ENCODE data around the gene ZNF106.

ZNF106 gene

DNA sequence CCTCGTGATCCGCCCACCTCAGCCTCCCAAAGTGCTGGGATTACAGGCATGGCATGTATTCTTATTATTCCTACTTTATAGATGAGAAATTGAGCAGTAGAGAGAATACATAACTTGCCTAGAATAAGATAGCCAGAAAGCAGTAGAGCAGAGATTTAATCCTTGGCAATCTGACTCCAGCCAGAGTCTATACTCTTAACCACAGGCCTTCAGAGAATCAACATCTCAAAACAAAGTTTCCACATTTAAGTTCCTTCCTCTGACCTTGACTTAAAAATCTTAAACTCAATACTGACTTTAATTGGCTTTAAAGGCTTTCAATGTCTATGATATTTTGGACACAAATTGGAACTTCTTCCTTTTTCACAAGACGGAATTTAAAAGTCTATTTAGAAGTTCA is 37.1 kb downstream of the ZNF106 start:
- Histone ChIP-seq H3K9ac (ENCODE audit: insufficient read length, low read depth) (no peak overlapping the region), H3K36me3 (ENCODE audit: insufficient read depth, insufficient read length, low read length) (peaks cover 23% of the 10 kb centered on the region), H3K9me3 (ENCODE audit: insufficient read depth, low read length) (no peaks in the 10 kb centered on the region), H3K4me3 (ENCODE audit: insufficient read length, low read depth) (no peak overlapping the region), H3K4me1 (ENCODE audit: insufficient read depth, insufficient read length) (no peaks in the 10 kb centered on the region), H3K27me3 (ENCODE audit: insufficient read depth, insufficient read length) (no peaks in the 10 kb centered on the region)
- TF ChIP-seq SUZ12 (IDR thresholded peaks at IDR 0.05; ENCODE audit: extremely low read depth, insufficient read depth, insufficient read length), result no peak
- no peak for TF ChIP-seq ZNF274 (IDR thresholded peaks at IDR 0.05; ENCODE audit: low read depth, low read length)
- TF ChIP-seq YY1 (IDR thresholded peaks at IDR 0.05; ENCODE audit: insufficient read depth, insufficient read length), result no peak
- DNase-seq (ENCODE audit: low read depth, low spot score), result no peak

DNA sequence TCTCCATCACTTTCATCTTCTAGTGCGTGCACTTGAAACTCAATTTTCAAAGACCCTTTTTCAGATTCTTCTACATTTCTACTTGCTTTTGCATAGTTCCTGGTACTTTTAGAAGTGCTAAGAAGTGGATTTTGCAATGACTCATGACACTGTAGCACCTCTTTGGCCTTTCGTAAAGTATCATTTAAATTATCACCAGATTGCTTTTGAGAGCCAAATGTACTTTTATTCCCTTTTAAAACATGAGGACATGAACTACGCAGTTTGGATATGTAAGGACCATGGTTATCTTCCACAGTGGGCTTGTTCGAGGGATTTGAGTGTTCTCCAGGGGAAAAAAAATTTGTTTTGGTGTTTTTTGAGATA is 40.5 kb downstream of the ZNF106 start:
- Histone ChIP-seq H3K4me1 (ENCODE audit: insufficient read depth, insufficient read length) (no peaks in the 10 kb centered on the region), H3K27me3 (ENCODE audit: insufficient read depth, insufficient read length) (no peaks in the 10 kb centered on the region), H3K9me3 (ENCODE audit: insufficient read depth, low read length) (no peaks in the 10 kb centered on the region), H3K9ac (ENCODE audit: insufficient read length, low read depth) (no peak overlapping the region), H3K4me3 (ENCODE audit: insufficient read length, low read depth) (no peak overlapping the region), H3K36me3 (ENCODE audit: insufficient read depth, insufficient read length, low read length) (peaks cover 44% of the 10 kb centered on the region)
- DNase-seq (ENCODE audit: low read depth, low spot score), result no peak
- TF ChIP-seq SUZ12 (IDR thresholded peaks at IDR 0.05; ENCODE audit: extremely low read depth, insufficient read depth, insufficient read length) (no peak), ZNF274 (IDR thresholded peaks at IDR 0.05; ENCODE audit: low read depth, low read length) (no peak)

DNA sequence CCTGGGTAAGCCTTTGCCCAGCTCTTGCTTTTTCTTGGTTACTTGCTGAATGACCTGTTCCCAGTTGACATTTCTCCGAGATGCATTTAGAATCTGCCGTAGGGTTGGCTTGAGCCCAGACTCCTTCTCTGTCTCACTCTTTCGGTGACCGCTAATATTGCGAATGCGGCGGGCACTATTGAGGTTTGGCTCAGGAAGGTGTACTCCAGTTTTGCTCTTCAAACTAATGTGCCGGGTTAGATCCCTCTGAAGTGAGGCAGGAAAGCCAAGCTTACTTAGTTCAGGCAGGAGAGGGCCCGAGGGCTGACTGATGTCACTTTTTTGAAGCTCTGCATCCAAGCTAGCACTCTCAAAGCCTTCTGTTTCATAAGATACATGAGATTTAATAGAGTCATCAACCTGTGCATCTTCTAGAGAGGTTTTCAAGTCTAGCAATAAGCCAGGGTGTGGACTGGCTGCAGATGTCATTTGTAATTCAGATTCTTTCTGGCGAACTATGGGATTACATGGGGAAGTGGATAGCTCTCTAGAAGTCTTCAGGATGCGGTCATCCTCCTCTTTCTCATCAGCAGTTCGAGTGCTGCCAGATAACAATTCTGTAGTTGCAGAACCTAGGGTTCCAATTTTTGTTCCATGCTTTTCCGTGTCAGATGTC is 41.0 kb downstream of the ZNF106 start:
- H3K36me3 ChIP-seq (ENCODE audit: insufficient read depth, insufficient read length, low read length), result peaks cover 44% of the 10 kb centered on the region
- TF ChIP-seq YY1 (IDR thresholded peaks at IDR 0.05; ENCODE audit: insufficient read depth, insufficient read length) (no peak), ZNF274 (IDR thresholded peaks at IDR 0.05; ENCODE audit: low read depth, low read length) (no peak), SUZ12 (IDR thresholded peaks at IDR 0.05; ENCODE audit: extremely low read depth, insufficient read depth, insufficient read length) (no peak)
- no peak overlapping the region for H3K4me3 ChIP-seq (ENCODE audit: insufficient read length, low read depth)

DNA sequence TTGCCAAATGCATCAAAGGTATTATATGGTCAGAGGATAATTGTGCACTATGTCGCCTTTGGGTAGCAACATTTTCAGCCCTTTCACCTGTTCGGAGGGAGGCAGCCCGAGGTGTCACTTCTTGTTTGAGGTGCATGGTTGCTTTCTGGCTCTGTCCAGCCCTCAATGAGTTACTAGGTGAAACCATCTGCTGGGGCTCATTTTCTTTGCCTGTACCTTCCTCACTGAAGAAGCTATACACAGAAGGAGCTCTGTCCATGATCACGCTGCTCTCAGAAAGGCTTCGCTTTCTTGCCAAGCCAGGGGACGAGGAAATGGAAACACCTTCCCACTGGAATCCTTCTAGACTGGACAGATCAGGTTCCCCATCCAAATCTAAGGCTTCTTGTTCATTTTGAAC is 42.7 kb downstream of the ZNF106 start:
- Histone ChIP-seq H3K9me3 (ENCODE audit: insufficient read depth, low read length) (no peaks in the 10 kb centered on the region), H3K36me3 (ENCODE audit: insufficient read depth, insufficient read length, low read length) (peaks cover 48% of the 10 kb centered on the region), H3K4me1 (ENCODE audit: insufficient read depth, insufficient read length) (no peaks in the 10 kb centered on the region), H3K27me3 (ENCODE audit: insufficient read depth, insufficient read length) (no peaks in the 10 kb centered on the region), H3K9ac (ENCODE audit: insufficient read length, low read depth) (no peak overlapping the region), H3K4me3 (ENCODE audit: insufficient read length, low read depth) (no peak overlapping the region)
- no peak for TF ChIP-seq ZNF274 (IDR thresholded peaks at IDR 0.05; ENCODE audit: low read depth, low read length)
- no peak for TF ChIP-seq YY1 (IDR thresholded peaks at IDR 0.05; ENCODE audit: insufficient read depth, insufficient read length)
- TF ChIP-seq SUZ12 (IDR thresholded peaks at IDR 0.05; ENCODE audit: extremely low read depth, insufficient read depth, insufficient read length), result no peak
- DNase-seq (ENCODE audit: low read depth, low spot score), result no peak

More for the DNA sequence above, 41.0 kb downstream of the ZNF106 start:
- no peaks in the 10 kb centered on the region for H3K4me1 ChIP-seq (ENCODE audit: insufficient read depth, insufficient read length)
- no peaks in the 10 kb centered on the region for H3K27me3 ChIP-seq (ENCODE audit: insufficient read depth, insufficient read length)
- no peak for DNase-seq (ENCODE audit: low read depth, low spot score)
- no peak overlapping the region for H3K9ac ChIP-seq (ENCODE audit: insufficient read length, low read depth)
- H3K9me3 ChIP-seq (ENCODE audit: insufficient read depth, low read length), result no peaks in the 10 kb centered on the region

DNA sequence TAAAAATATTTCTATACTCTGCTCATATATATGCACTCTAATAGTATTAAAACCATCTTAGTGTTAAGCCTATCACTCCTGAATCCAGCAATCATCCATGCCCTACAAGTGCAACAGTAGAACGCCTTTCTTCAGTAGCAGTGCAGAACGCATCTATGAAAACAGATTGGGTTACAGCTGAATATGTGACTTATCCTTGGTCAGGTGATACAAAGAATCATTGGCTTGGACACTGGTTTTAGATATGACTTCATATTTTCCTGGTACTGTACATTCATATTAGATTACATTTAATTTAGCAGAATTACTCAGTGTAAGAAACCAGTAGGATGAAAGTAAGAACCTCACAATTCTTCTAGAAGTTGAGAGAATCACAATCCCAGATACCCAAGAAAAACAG is 43.3 kb downstream of the ZNF106 start:
- Histone ChIP-seq H3K4me3 (ENCODE audit: insufficient read length, low read depth) (no peak overlapping the region), H3K9me3 (ENCODE audit: insufficient read depth, low read length) (no peaks in the 10 kb centered on the region), H3K4me1 (ENCODE audit: insufficient read depth, insufficient read length) (no peaks in the 10 kb centered on the region), H3K9ac (ENCODE audit: insufficient read length, low read depth) (no peak overlapping the region), H3K36me3 (ENCODE audit: insufficient read depth, insufficient read length, low read length) (peaks cover 53% of the 10 kb centered on the region), H3K27me3 (ENCODE audit: insufficient read depth, insufficient read length) (no peaks in the 10 kb centered on the region)
- no peak for TF ChIP-seq ZNF274 (IDR thresholded peaks at IDR 0.05; ENCODE audit: low read depth, low read length)
- TF ChIP-seq YY1 (IDR thresholded peaks at IDR 0.05; ENCODE audit: insufficient read depth, insufficient read length), result no peak
- no peak for DNase-seq (ENCODE audit: low read depth, low spot score)

DNA sequence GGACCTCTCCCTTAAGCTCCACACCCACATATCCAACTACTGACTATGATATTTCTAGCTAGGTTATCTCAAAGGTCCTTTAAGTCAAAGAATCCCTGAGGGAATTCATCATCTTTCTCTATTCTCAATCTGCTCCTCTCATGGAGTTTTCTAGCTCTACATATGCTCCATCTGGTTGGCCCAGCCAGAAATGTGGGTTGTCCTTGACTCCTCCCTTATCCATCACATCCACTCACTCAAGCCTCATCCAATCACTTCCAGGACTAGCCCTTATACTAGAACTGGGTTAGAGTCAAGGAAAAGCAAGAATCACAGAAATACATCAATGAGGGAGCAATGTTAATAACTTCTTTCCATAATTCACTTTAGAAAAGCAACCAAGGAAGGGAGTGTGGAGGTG is 45.4 kb downstream of the ZNF106 start:
- Histone ChIP-seq H3K36me3 (ENCODE audit: insufficient read depth, insufficient read length, low read length) (peaks cover 52% of the 10 kb centered on the region), H3K9me3 (ENCODE audit: insufficient read depth, low read length) (no peaks in the 10 kb centered on the region), H3K9ac (ENCODE audit: insufficient read length, low read depth) (no peak overlapping the region), H3K27me3 (ENCODE audit: insufficient read depth, insufficient read length) (no peaks in the 10 kb centered on the region), H3K4me3 (ENCODE audit: insufficient read length, low read depth) (no peak overlapping the region), H3K4me1 (ENCODE audit: insufficient read depth, insufficient read length) (no peaks in the 10 kb centered on the region)
- TF ChIP-seq SUZ12 (IDR thresholded peaks at IDR 0.05; ENCODE audit: extremely low read depth, insufficient read depth, insufficient read length) (no peak), ZNF274 (IDR thresholded peaks at IDR 0.05; ENCODE audit: low read depth, low read length) (no peak), YY1 (IDR thresholded peaks at IDR 0.05; ENCODE audit: insufficient read depth, insufficient read length) (no peak)
- no peak for DNase-seq (ENCODE audit: low read depth, low spot score)

DNA sequence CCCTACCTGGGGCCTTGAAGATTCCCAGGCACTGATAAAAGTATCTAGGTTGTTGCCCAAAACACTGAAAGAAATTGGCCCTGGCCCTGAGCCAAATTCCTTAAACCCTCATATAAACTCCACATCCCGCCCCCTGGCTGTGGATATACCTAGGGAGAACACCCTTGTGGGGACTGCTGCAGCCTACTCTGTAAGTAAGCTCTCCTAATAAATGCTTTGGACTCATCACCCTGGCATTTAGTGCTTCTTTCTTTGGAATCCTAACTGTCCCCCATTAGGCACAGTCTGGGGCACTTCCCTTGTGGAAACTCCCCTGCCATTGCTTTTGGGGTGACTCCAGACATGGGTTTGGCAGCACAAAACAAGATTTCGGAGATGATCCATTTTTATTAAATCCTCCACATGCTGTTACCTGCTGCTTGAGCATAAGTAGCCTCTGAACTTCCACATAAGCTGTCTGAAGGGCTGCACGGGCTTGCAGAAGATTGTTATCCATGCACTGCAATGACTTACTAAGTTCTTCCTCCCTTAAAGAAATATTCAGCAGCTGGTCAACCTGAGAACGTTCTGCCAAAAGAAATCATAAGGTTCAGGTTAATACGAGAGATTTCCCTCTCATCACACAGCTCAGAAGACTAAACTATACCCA is 46.4 kb downstream of the ZNF106 start:
- Histone ChIP-seq H3K4me1 (ENCODE audit: insufficient read depth, insufficient read length) (no peaks in the 10 kb centered on the region), H3K9me3 (ENCODE audit: insufficient read depth, low read length) (no peaks in the 10 kb centered on the region), H3K27me3 (ENCODE audit: insufficient read depth, insufficient read length) (no peaks in the 10 kb centered on the region), H3K36me3 (ENCODE audit: insufficient read depth, insufficient read length, low read length) (peaks cover 43% of the 10 kb centered on the region), H3K9ac (ENCODE audit: insufficient read length, low read depth) (no peak overlapping the region), H3K4me3 (ENCODE audit: insufficient read length, low read depth) (no peak overlapping the region)
- no peak for DNase-seq (ENCODE audit: low read depth, low spot score)
- no peak for TF ChIP-seq ZNF274 (IDR thresholded peaks at IDR 0.05; ENCODE audit: low read depth, low read length)
- TF ChIP-seq YY1 (IDR thresholded peaks at IDR 0.05; ENCODE audit: insufficient read depth, insufficient read length), result no peak
- TF ChIP-seq SUZ12 (IDR thresholded peaks at IDR 0.05; ENCODE audit: extremely low read depth, insufficient read depth, insufficient read length), result no peak

Data from NT2/D1 (cell line).